ENCODE results near the gene NTRK3.

Gene NTRK3

DNA sequence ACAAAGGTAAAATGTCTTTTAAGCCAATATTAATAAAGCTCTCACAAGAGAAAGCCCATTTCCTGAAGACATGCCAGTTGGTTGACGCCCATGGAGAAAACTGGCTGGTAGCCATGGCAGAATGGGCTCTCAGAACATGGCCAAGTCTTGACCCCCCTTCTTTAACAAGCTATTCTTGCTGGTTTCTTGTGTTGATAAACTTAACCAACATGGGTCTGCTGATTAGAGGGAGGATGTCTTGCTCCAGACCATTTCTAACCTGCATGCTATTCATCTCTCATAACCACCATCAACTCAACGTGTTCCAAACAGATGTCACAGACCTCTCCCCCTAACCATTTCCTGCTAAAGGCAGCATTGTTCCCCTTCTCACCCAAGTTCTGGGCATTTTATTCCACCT is 25.7 kb downstream of the NTRK3 start:
- DNase-seq: no peak

DNA sequence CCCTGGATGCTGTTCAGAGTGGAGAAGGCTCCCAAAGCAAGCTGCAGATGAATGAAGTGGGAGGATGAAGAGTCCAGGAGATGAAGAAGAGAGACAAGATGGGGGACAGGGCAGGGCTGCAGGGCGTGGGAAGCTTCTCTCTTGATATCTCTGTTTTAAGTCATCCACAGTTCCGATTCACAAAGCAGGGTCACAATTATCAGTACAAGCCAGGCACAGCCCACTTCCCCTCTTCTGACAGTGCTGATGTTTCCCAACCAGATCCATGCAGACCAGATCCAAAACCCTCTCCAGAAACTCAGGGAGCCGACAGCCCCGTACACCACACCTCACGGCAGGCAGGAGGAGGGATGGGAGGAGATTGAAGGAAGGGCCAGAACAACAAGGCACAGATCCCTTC is 31.1 kb downstream of the NTRK3 start:
- DNase-seq: no peak

GRCh38 chr15:88223084-88223483 is 33.5 kb downstream of the NTRK3 start:
- DNase-seq: no peak

DNA sequence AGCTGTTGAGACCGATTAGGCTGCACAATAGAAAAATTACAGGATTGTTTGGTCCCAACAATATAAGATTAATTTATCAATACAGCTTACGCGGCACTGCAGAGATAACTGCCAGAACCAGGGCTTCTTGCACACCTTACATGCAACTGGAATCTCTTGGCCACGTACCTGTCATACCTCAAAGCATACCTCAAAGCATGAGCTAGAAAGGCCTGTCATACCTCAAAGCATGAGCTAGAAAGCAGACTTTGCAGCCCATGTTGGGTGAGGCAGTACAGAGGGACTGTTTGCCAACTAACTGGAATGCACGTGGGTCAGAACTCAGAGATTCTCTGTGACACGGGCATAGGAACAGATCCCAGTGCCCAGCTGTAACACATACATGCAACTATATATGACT is 34.7 kb downstream of the NTRK3 start:
- DNase-seq: no peak

DNA sequence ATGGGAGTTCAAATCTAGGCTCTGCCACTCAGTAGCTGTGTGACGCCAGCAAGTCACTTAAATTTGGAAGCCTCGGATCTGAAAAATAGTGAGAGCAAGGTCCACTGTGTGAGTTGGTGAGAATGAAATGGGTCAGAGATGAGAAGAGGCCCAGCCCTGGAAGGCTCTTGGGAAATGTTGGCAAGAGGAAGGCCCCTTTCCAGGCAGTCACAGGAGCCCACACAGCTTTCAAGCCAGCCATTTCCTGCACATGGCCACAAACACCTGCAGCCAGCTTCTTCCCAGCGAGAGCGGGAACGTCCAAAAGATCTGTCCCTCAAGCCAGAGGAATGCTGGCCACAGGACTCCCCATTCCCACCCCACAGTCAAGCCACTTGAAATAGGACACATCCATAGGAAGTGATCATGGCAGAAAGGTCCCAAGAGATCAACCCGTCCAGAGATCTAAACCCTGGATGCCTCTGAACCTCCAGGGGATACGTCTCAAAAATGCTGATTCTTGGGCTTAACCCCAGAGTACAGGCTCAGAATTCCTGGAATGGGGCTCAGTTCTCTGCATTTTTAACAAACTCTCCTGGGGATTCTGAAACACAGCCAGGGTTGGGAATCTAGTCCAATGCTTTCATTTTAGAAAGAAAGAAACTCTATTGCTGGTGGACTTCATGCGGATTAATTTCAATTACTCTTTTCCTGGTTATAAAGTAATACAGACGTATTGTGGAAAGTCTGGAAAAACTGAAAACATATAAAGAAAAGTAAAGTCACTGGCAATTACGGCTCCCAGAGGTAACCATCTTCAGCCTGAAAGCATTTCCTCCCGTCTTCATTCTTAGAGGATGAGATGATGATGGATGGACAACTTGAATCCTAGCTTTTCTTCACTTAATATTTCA is 35.9 kb downstream of the NTRK3 start:
- no peak for DNase-seq

GRCh38 chr15:88219623-88220022 is 36.9 kb downstream of the NTRK3 start:
- DNase-seq: no peak

GRCh38 chr15:88218557-88219221 is 37.9 kb downstream of the NTRK3 start:
- no peak for DNase-seq

- no peak for DNase-seq
Measured at GRCh38 chr15:88215066-88215648, 41.4 kb downstream of the NTRK3 start.

DNA sequence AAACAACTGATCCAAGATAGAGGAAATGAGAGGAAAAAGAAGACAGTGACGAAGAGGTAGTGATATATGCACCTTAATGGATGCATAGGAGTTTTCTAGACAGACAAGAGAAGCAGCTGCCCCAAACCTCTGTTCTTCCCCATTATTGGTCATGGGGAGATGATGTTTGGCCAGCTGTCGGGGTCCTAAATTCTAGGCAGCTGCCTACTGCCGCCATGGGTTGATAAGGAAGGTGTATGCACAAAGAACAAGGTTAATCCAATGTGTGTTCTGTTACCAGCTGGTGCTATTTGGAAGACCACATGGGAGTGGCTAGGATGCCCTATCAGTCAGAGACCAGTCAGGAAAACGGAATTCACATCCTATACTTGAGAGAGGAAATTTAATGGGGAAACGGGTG is 47.4 kb downstream of the NTRK3 start:
- DNase-seq: no peak

DNA sequence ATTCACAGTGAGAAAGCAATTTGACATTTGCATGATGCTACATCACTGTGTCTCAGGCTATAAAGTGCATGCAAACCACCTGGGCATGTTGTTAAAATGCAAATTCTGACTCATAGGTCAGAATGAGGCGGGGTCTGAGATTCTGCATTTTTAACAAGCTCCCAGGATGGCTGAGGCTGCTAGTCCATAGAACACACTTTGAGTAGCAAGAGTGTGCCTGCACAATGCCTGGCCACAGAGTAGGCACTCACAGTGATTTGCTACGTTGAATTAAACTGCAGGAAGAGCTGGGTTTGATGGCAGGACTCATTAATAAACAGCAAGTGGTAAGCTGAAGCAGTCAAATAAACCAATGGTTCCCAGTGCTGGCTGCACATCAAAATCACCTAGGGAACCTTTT is 48.1 kb downstream of the NTRK3 start:
- DNase-seq: no peak

GRCh38 chr15:88207565-88207964 is 49.0 kb downstream of the NTRK3 start:
- DNase-seq: no peak

DNA sequence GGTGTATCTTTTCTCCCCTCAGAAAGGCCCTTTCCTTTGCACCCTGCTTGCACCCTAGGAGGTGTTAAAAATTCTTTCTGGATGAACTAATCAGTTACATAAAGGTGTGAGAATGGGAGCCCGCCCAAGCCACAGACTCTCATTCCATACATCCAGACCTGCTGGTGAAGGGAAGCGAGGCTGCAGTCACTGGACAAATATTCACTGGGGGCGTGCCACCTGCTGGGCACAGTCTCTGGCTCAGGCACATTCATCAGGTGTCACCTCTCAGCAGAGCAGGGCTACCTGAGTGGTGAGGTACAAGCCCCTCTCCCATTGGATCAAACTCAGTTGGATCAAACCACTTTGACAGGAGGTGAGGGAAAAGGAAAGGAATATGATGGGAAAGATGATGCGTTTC is 52.0 kb downstream of the NTRK3 start:
- DNase-seq: no peak

DNA sequence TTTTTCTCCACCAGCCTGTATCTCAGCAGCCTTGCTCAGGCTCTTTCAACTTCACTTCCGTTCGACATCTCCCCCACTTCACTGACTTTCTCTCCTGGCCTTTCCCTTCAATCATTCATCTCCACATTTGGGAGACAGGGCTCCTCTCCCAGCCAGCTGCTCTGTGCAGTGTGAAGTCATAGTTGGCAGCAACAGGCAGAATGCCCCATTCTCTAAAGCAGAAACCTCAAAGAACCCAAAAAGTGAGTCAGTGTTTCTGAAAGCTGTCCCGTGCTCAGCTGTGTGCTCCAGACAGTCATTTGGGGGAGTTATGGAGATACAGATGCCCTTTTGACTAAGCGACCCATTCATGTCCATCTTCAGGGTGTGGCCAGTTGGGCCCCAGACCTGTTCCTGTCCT is 54.3 kb downstream of the NTRK3 start:
- no peak for DNase-seq

GRCh38 chr15:88201207-88201606 is 55.3 kb downstream of the NTRK3 start:
- no peak for DNase-seq

- DNase-seq: no peak
Measured at GRCh38 chr15:88196961-88197360, 59.6 kb downstream of the NTRK3 start.

DNA sequence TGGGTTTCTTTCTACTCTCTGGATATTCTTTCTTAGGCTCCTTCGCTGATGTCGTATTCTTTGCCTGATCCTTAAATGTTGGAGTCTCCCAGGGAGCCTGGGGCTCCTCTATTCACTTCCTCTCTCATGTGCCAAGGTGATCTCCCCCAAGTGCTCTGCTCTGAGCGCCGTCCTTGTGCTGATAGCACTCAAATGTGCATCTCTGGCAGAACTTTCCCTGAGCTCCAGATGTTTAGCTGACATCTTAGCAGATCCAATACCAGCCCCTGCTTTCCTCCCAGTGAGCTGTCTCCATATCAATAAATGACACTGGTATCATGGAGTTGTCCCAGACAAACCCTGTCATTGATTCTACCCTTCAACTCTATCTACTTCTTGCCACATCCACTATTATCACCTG is 62.4 kb downstream of the NTRK3 start:
- DNase-seq: no peak

DNA sequence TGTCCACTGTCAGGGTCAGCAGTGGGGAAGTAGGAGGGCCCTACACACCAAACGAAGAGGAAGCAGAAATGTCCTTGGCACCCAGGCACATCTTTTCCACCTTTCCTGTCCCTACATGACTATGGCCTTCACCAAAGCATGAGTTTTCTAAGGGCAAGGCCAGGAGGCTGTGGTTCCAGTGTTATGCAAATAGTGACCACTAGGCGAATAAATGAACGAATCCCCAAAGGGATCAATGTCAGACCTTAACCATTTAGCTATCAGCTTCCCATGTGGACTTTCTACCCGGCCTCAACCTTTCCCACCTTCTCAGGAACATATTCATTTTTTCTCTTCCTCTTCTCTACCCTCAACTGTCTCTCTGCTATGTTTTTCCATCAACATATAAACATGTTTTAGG is 63.1 kb downstream of the NTRK3 start:
- no peak for DNase-seq

DNA sequence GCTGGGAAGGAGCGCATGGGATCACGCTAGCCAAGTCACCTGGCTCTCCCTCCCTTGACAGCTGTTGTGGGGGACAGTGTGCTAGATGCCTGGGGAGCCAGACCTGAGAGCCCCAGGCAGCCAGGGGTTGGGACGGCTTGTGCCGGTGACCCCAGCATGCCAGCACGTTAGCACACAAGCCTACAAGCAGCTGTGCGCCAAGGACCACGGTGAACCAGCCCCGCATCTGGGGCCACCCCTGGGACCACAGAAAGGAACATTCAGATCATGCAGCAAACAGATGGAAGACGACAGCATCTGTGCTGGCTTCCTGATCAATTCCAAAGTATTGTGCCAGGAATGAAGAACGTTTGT is 64.8 kb downstream of the NTRK3 start:
- no peak for DNase-seq

DNA sequence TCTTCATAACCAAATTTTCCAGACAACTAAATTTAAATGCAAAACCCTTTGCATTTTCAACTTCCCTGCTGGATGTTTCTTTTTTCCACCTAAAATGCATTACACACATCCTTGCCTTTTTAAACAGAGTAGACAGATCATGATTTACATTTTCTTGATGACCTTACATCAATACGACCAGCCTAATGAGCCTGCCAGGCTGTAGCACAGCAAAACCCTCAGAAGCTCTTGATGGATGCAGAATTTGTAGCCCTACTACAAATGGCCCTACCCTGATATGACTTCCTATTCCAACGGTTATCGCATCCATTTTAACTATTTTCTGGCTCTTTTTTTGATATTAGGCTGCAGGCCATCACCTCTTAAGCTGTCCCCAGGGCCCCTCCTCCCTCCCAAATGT is 66.3 kb downstream of the NTRK3 start:
- DNase-seq: no peak

DNA sequence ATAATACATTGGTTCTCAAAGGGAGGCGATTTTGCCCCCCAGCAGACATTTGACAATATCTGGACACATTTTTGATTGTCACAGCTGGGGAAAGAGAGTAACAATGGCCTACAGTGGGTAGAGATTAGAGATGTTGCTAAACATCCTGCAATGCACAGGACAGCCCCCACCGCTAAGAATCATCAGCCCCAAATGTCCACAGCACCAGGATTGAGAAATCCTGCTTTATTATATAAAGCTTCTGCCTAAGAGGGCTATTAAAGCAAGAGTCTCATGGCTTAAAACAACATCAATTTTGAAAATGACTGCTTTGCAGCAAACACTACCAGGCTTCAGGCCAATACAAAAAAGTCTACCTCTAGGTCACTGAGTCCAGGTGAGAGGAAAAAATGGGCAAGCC is 68.2 kb downstream of the NTRK3 start:
- DNase-seq: no peak

- no peak for DNase-seq
Measured at GRCh38 chr15:88187195-88187594, 69.3 kb downstream of the NTRK3 start.

DNA sequence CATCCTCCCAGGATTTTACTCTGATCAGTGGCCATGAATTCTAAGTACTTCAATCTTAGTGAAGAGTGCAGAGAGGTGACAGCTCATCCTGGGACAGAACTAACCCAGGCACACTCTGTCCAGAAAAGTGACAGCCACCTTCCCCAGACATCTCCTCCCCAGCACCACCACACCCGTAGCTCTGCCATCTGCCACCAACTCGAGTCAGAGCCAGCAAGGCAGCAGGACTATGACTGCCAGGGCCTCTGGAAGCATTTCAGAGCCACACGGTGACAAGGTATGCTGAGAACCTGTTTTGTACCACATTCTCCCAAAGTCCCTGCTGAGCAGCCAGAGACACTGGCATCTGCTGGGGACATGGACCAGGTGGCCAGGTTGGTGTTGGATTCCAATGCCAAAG is 71.0 kb downstream of the NTRK3 start:
- no peak for DNase-seq

DNA sequence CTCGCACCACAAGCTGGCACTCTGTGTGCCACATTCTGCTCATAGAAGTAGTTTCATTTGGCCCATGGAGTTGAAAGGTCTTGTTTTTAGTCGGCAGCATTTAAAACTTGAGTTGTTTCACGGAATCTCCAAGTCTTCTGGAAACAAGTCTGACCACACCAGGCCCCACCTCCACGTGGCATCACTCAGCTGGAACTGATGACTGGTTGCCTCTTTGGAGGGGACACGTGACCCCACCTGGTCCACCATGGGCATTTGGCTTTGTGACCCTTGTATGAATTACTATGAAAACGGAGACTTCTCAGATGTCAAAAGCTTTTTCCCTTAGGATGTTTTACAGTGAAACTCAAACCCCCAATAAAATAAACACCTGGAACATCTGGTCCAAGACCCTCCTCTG is 74.9 kb downstream of the NTRK3 start:
- no peak for DNase-seq

GRCh38 chr15:88179562-88179961 is 77.0 kb downstream of the NTRK3 start:
- DNase-seq: no peak

All from GDM1 (cell line).